ENCODE results near the gene DIDO1.
"Not testable (repeated sequence)": the region's sequence is repeated elsewhere in the genome, so short reads cannot be mapped to it uniquely, and the experiment has no call there.

The DIDO1 gene

DNA sequence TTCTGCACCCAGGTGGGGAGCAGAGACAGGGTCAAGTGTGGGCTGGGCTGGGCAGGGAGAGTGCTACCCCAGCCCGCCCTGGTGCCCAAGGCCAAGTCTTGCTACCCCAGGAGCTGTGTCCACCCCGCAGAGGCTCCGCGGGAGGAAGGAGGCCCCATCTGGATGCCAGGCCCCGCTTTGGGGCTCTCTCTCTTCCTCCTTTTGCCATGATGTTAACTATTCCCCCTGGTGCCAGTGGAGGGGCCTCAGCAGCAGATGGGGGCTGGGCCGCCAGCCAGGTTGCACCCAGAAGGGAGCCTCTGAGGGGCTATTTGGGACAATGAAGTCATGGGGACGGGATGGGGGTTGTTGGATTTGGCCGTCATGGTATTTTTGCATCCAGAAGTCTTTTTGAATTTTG lies 35.5 kb upstream of the DIDO1 start:
- TF ChIP-seq, protein P1, sequence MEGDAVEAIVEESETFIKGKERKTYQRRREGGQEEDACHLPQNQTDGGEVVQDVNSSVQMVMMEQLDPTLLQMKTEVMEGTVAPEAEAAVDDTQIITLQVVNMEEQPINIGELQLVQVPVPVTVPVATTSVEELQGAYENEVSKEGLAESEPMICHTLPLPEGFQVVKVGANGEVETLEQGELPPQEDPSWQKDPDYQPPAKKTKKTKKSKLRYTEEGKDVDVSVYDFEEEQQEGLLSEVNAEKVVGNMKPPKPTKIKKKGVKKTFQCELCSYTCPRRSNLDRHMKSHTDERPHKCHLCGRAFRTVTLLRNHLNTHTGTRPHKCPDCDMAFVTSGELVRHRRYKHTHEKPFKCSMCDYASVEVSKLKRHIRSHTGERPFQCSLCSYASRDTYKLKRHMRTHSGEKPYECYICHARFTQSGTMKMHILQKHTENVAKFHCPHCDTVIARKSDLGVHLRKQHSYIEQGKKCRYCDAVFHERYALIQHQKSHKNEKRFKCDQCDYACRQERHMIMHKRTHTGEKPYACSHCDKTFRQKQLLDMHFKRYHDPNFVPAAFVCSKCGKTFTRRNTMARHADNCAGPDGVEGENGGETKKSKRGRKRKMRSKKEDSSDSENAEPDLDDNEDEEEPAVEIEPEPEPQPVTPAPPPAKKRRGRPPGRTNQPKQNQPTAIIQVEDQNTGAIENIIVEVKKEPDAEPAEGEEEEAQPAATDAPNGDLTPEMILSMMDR (IDR thresholded peaks at IDR 0.05; ENCODE audit: control insufficient read depth, extremely low read depth, insufficient read depth), result no peak
- DNase-seq (ENCODE audit: low read depth), result no peak
- no peak overlapping the region for H3K4me3 ChIP-seq (ENCODE audit: low read depth, low read length)

DNA sequence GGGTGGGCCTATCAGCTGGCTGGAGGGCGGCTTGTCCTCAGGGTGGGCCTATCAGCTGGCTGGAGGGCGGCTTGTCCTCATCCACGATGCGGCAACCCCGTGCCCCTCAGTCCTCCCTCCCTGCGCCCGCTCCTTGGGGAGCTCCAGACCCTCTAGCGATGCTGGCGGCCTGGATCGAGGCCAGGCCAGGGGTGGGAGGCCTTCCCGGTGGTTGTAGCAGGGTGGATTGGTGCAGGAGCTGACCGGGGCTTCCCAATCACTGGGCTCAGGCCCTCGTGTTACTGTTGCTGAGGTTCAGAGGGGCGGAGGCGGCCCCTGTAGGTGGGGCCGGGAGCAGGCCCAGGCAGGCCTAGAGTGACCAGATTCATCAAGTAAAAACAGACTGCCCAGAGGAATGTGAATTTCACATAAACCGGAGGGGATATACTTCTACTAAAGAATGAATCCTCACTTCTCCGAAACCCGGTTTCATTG lies 35.0 kb upstream of the DIDO1 start:
- no peak overlapping the region for H3K4me3 ChIP-seq (ENCODE audit: low read depth, low read length)
- TF ChIP-seq, protein P1 (IDR thresholded peaks at IDR 0.05; ENCODE audit: control insufficient read depth, extremely low read depth, insufficient read depth), result no peak
- DNase-seq (ENCODE audit: low read depth), result no peak

DNA sequence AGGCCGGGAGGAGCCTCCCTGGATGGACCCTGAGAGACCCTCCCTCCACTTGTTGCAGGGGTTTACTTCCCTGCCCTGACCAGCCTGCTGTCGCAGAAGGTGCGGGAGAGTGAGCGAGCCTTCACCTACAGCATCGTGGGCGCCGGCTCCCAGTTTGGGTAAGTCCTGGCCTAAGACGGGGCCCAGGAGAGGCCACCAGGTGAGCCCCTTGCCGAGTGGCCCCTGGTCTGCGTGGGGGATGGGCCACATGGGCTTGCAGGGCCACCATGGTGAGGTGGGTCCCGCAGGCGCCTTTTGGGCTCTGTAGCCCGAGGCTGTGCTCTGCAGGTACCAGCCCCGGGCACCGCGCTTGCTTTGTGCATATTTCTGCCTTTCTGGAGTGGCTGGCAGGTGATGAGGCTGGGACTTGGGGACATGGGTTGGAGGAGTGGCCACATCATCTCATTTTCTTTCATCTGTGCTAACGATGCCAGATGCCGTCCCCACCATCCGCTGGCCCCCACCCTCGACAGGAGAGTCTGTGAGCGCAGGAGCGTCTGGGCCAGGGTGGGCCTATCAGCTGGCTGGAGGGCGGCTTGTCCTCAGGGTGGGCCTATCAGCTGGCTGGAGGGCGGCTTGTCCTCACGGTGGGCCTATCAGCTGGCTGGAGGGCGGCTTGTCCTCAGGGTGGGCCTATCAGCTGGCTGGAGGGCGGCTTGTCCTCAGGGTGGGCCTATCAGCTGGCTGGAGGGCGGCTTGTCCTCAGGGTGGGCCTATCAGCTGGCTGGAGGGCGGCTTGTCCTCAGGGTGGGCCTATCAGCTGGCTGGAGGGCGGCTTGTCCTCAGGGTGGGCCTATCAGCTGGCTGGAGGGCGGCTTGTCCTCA lies 34.4 kb upstream of the DIDO1 start:
- not testable (repeated sequence) for H3K4me3 ChIP-seq (ENCODE audit: low read depth, low read length); DNase-seq (ENCODE audit: low read depth)

DNA sequence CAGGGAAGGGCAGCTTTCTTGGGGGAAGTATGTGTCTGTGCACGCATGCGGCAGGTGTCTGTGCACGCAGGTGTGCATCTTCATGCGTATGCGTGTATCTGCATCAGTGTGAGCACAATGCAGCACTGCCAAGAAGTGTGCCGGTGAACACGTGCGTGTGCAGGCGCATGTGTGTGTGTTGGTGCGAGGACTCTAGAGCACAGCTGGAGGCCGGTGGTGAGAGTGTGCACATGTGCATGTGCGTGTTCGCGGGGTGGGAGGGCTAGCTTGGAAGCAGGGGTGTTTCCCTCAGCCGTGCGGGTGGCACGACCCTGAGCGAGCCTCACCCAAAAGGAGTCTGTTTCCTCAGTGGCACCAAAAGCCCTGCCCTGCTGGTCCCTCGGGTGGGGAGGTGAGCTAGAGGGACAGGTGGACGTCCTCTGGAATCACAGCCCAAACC lies 33.7 kb upstream of the DIDO1 start:
- no peak overlapping the region for H3K4me3 ChIP-seq (ENCODE audit: low read depth, low read length)
- TF ChIP-seq, protein P1 (IDR thresholded peaks at IDR 0.05; ENCODE audit: control insufficient read depth, extremely low read depth, insufficient read depth), result no peak
- DNase-seq (ENCODE audit: low read depth), result no peak

DNA sequence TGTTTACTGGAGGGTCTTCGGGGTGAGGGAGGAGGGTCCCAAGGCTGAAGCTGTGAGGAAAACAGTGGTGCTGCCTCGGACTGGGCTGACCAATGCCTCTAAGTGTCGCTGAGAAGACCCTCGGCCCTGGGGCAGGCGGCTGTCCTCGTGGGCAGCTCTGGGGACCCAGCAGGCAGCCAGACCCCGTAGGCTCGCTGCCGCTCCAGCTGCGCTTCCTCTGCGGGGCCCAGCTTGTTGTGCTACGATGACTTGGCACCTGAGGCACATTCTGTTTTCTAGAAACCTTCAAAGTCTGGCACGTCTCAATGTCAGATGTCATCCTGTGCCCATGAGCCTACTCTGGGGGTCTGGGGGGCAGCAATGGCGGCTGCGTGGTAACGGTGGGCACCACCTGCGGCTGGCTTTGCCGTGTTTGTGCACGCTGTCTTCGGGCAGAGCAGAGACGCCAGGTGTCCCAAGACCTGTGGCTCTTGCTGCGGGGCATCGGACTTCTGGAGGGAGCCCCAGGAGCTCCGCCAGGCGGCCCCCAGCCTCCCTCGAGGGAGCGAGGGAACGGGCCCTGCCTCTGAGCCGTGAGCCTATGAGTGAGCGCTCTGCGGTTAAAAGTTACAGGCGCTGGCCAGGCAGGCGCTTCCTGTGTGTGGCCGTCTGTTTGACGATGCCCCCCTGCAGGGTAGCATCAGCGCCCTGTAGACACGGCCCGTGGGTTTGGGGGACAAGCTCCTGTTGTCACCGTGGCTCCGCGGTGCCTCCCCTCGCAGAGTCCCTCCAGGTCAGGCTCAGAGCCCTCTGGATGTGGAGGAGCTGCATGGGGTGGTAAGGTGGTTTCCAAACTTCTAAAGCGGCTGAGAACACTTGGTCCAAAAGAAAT lies 33.0 kb upstream of the DIDO1 start:
- H3K4me3 ChIP-seq (ENCODE audit: low read depth, low read length), result no peak overlapping the region
- DNase-seq (ENCODE audit: low read depth), result no peak
- TF ChIP-seq, protein P1 (IDR thresholded peaks at IDR 0.05; ENCODE audit: control insufficient read depth, extremely low read depth, insufficient read depth), result no peak

DNA sequence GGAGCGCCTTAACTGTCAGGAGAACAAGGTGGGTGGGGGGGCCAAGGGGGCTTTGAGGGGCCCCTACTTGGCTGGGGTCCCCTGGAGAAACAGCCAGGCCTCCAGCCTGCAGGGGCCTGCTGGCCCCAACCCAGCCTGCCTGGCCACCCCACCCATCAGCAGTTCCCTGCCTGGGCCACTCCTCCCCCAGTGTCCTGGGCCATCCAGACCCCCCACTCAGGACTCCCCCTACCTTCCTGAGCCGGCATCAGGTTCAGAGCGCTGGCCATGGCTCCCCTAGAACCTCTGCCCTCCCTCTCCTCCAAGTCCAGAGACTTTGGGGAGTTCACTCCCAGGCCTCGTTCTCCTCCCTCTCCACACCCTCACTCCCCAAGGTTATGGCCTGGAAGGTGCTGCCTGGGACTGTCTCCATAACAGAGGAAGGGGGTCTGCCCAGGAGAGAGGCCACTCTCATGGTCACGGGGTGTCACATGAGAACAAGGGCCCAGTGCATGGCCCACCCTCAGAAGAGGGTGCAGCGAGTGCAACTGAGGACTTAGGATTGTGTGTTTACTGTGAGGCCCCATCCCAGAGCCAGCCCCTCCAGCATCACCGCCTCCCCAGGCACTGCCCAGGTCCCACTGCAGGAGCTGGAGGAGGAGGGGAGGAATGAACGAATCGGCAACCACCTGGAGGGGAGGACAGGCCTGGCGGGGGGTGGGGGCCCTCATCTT lies 32.2 kb upstream of the DIDO1 start:
- H3K4me3 ChIP-seq (ENCODE audit: low read depth, low read length), result no peak overlapping the region
- DNase-seq (ENCODE audit: low read depth), result no peak
- TF ChIP-seq, protein P1 (IDR thresholded peaks at IDR 0.05; ENCODE audit: control insufficient read depth, extremely low read depth, insufficient read depth), result no peak

Measured in LNCaP clone FGC (cell line).